ENCODE measurements around the gene ADAM22. TPM values are rescaled to one million over a fixed set of nuclear protein-coding genes. Genes with fewer than 3 reads are reported as not detected.

Gene ADAM22
- total and polyA plus RNA-seq, 2 experiments from 2014 or later: 2.7 to 18.7 TPM

DNA sequence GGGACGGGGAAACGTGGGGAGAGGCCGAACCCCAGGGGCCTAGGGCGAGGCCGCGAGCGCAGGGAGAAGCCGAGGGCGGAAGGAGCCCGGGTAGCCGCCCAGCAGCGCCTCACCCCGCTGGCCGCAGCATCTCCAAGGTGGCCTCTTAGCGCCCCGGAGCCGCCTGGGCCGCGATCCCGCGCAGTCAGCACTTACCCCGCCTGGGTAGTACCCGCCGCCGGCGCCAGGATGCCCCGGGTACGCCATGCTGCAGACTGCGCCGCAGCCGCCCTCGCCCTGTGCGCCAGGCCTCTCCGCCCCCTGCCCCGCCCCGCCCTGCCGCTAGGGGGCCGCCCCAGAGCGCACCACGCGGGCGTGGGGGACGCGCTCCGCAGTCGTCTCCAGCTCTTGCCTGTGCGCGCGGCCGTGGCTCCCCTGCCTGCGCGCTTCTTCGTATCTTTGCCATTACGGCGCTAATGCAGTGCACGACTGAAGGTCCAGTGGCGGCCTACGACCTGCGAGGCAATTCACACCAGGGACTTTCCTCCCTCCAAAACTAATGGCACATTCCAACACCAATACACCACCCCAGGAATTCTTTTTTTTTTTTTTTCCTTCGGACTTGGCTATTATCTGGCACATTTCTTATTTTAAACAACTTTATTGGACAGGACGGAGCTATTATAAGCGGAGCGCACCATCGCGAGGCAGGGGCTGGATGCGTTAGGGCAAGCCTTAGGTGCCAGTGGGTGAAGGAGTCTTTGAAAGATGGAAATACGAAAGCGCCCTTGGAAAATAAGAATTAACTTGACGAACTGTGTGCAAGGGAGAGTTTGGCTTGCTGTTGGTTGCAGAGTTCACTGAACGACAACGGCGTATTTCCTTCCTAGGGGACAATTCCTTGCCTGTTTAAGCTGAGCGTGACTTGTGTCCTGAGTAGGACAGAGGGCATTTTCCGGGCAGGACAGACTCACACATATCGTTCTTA is 286.0 kb downstream of the ADAM22 start, which contains the start of gene SRI (continued):
- TF ChIP-seq, protein P1, sequence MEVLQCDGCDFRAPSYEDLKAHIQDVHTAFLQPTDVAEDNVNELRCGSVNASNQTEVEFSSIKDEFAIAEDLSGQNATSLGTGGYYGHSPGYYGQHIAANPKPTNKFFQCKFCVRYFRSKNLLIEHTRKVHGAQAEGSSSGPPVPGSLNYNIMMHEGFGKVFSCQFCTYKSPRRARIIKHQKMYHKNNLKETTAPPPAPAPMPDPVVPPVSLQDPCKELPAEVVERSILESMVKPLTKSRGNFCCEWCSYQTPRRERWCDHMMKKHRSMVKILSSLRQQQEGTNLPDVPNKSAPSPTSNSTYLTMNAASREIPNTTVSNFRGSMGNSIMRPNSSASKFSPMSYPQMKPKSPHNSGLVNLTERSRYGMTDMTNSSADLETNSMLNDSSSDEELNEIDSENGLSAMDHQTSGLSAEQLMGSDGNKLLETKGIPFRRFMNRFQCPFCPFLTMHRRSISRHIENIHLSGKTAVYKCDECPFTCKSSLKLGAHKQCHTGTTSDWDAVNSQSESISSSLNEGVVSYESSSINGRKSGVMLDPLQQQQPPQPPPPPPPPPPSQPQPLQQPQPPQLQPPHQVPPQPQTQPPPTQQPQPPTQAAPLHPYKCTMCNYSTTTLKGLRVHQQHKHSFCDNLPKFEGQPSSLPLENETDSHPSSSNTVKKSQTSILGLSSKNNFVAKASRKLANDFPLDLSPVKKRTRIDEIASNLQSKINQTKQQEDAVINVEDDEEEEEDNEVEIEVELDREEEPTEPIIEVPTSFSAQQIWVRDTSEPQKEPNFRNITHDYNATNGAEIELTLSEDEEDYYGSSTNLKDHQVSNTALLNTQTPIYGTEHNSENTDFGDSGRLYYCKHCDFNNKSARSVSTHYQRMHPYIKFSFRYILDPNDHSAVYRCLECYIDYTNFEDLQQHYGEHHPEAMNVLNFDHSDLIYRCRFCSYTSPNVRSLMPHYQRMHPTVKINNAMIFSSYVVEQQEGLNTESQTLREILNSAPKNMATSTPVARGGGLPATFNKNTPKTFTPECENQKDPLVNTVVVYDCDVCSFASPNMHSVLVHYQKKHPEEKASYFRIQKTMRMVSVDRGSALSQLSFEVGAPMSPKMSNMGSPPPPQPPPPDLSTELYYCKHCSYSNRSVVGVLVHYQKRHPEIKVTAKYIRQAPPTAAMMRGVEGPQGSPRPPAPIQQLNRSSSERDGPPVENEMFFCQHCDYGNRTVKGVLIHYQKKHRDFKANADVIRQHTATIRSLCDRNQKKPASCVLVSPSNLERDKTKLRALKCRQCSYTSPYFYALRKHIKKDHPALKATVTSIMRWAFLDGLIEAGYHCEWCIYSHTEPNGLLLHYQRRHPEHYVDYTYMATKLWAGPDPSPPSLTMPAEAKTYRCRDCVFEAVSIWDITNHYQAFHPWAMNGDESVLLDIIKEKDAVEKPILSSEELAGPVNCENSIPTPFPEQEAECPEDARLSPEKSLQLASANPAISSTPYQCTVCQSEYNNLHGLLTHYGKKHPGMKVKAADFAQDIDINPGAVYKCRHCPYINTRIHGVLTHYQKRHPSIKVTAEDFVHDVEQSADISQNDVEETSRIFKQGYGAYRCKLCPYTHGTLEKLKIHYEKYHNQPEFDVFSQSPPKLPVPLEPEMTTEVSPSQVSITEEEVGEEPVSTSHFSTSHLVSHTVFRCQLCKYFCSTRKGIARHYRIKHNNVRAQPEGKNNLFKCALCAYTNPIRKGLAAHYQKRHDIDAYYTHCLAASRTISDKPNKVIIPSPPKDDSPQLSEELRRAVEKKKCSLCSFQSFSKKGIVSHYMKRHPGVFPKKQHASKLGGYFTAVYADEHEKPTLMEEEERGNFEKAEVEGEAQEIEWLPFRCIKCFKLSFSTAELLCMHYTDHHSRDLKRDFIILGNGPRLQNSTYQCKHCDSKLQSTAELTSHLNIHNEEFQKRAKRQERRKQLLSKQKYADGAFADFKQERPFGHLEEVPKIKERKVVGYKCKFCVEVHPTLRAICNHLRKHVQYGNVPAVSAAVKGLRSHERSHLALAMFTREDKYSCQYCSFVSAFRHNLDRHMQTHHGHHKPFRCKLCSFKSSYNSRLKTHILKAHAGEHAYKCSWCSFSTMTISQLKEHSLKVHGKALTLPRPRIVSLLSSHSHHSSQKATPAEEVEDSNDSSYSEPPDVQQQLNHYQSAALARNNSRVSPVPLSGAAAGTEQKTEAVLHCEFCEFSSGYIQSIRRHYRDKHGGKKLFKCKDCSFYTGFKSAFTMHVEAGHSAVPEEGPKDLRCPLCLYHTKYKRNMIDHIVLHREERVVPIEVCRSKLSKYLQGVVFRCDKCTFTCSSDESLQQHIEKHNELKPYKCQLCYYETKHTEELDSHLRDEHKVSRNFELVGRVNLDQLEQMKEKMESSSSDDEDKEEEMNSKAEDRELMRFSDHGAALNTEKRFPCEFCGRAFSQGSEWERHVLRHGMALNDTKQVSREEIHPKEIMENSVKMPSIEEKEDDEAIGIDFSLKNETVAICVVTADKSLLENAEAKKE (CRISPR knock-in tag; IDR thresholded peaks at IDR 0.05): no peak
- TF ChIP-seq POLR2AphosphoS5 (IDR thresholded peaks at IDR 0.05; ENCODE audit: low read depth) (peak; percentile 75), ZNF331 (CRISPR knock-in tag; IDR thresholded peaks at IDR 0.05; ENCODE audit: low read depth) (no peak), JUNB (IDR thresholded peaks at IDR 0.05; ENCODE audit: unreplicated experiment) (no peak), CREB1 (CRISPR knock-in tag; IDR thresholded peaks at IDR 0.05; ENCODE audit: low read depth) (no peak)

DNA sequence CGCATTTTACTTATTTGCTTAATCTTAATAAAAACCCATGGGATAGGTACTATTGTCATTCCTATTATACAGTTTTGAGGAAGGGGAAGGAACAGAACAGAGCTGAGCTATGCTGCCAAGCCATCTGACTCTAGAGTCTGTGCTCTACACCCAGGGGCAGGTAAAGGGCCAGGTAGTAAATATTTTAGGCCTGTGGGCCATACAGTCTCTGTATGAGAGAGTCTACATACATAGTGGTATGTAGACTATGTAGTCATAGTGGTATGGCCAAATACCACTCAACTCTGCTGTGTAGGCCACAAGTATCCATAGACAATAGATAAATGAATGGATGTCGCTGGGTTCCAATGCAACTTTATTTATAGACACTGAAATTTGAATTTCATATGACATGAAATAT is 289.2 kb downstream of the ADAM22 start:
- Mint-ChIP-seq H3K27me3 (ENCODE audit: insufficient read depth, low read depth, poor library complexity) (peaks cover 3% of the 10 kb centered on the region), H3K4me1 (peaks cover 12% of the 10 kb centered on the region), H3K27ac (no peak overlapping the region), H3K36me3 (ENCODE audit: low read depth) (no peaks in the 10 kb centered on the region; the same call in 2 of the 3 replicates), H3K9me3 (no peaks in the 10 kb centered on the region), H3K4me3 (no peak overlapping the region)
- Histone ChIP-seq H2AFZ (no peak overlapping the region), H4K20me1 (replicated peaks; ENCODE audit: insufficient read depth) (0 out of 2 replicates have a peak, but pooled peaks cover 3% of the 10 kb centered on the region), H3K36me3 (ENCODE audit: insufficient read depth) (no peaks in the 10 kb centered on the region), H3K79me2 (replicated peaks; ENCODE audit: insufficient read depth) (peaks cover 12% of the 10 kb centered on the region), H3F3A (replicated peaks; ENCODE audit: low read depth) (no peaks in the 10 kb centered on the region), H3K27ac (ENCODE audit: low read depth) (no peak overlapping the region), H3K9me2 (ENCODE audit: insufficient read depth) (no peaks in the 10 kb centered on the region), H3K4me1 (ENCODE audit: insufficient read depth) (peaks cover 20% of the 10 kb centered on the region), H3K4me2 (no peak overlapping the region), H3K4me3 (no peak overlapping the region), H3K27me3 (ENCODE audit: insufficient read depth) (no peaks in the 10 kb centered on the region)
- no peak for ATAC-seq
- DNase-seq (ENCODE audit: low spot score): no peak
- TF ChIP-seq, protein P2, sequence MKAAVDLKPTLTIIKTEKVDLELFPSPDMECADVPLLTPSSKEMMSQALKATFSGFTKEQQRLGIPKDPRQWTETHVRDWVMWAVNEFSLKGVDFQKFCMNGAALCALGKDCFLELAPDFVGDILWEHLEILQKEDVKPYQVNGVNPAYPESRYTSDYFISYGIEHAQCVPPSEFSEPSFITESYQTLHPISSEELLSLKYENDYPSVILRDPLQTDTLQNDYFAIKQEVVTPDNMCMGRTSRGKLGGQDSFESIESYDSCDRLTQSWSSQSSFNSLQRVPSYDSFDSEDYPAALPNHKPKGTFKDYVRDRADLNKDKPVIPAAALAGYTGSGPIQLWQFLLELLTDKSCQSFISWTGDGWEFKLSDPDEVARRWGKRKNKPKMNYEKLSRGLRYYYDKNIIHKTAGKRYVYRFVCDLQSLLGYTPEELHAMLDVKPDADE (IDR thresholded peaks at IDR 0.05): no peak
- TF ChIP-seq, protein P1 (CRISPR knock-in tag; IDR thresholded peaks at IDR 0.05): no peak
- TF ChIP-seq CREB1 (CRISPR knock-in tag; IDR thresholded peaks at IDR 0.05; ENCODE audit: low read depth): no peak
- no peak for TF ChIP-seq ZNF331 (CRISPR knock-in tag; IDR thresholded peaks at IDR 0.05; ENCODE audit: low read depth)

Measured in GM23338 (cell line).